ENCODE measurements around the gene SLC66A3. TPM values are rescaled to one million over a fixed set of nuclear protein-coding genes. Genes with fewer than 3 reads are reported as not detected.

The SLC66A3 gene
- total RNA-seq, 1 experiment from 2014 or later = 12.5 TPM

DNA sequence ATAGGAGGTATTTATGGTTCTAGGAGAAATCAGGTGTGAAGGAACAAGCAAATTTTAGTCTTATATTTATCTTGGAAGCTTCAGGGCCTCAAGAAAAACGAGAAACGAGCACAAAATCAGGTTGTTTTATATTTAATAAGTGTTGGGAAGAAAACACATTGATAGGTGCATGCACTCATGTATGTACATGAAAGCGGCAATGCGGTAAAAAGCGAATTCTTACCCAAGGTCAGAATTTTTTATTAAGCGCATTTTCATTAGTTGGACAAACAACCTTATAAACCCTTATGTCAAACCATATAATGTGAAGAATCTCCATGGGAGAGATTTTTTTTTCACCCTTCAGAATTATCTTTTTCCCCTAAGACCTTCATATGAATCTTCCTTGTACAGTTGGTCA, 25.4 kb downstream of the SLC66A3 start (continued):
- no peak for TF ChIP-seq MXD4 (CRISPR knock-in tag; IDR thresholded peaks at IDR 0.05; ENCODE audit: borderline replicate concordance)
- TF ChIP-seq CREB1 (CRISPR knock-in tag; IDR thresholded peaks at IDR 0.05) = no peak
- TF ChIP-seq SOX15 (CRISPR knock-in tag; IDR thresholded peaks at IDR 0.05) = no peak
- no peak for TF ChIP-seq MYBL2 (CRISPR knock-in tag; IDR thresholded peaks at IDR 0.05)
- no peak for TF ChIP-seq NR3C1 (CRISPR knock-in tag; conservative IDR thresholded peaks at IDR 0.05; ENCODE audit: low read depth)
- TF ChIP-seq, protein P1, sequence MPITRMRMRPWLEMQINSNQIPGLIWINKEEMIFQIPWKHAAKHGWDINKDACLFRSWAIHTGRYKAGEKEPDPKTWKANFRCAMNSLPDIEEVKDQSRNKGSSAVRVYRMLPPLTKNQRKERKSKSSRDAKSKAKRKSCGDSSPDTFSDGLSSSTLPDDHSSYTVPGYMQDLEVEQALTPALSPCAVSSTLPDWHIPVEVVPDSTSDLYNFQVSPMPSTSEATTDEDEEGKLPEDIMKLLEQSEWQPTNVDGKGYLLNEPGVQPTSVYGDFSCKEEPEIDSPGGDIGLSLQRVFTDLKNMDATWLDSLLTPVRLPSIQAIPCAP (CRISPR knock-in tag; IDR thresholded peaks at IDR 0.05) = no peak
- no peak for TF ChIP-seq ATF2 (CRISPR knock-in tag; IDR thresholded peaks at IDR 0.05; ENCODE audit: borderline replicate concordance, low read depth)
- TF ChIP-seq FOXP1 (CRISPR knock-in tag; IDR thresholded peaks at IDR 0.05; ENCODE audit: borderline replicate concordance) = no peak
- no peak for TF ChIP-seq SMAD3 (CRISPR knock-in tag; IDR thresholded peaks at IDR 0.05; ENCODE audit: borderline replicate concordance)

DNA sequence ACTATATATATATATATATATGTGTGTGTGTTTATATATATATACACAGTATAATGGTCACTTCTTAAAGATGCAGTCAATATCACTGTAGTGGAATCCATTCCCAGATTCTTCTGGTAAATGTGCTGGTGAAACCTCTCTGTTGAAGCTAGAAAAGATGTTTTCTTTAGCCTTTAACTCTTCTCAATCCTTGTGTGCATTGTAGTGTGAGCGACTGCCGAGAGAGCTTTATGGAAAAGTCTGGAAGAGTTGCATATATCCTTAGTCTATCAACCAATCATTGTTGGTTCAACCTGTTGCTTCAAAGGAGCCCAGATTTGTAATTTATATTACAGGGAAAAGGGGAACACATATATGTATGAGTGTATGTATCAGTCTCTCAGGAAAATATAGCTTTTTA, 27.7 kb downstream of the SLC66A3 start:
- H3K27me3 Mint-ChIP-seq (ENCODE audit: low read depth) = no peaks in the 10 kb centered on the region
- no peak overlapping the region for H3K27ac Mint-ChIP-seq
- DNase-seq (ENCODE audit: low spot score) = no peak
- no peaks in the 10 kb centered on the region for H3K9me3 Mint-ChIP-seq
- no peak overlapping the region for H3K4me3 Mint-ChIP-seq
- CTCF ChIA-PET = interaction anchor here (1.9 kb wide), 1 partner anchor 50 kb away, joined by 5 read pairs; a partner anchor contains a TSS
- ATAC-seq = no peak
- no peaks in the 10 kb centered on the region for H3K36me3 Mint-ChIP-seq
- H3K4me1 Mint-ChIP-seq = no peaks in the 10 kb centered on the region
- POLR2A ChIA-PET = no interaction called here
- no peak for TF ChIP-seq ERG (CRISPR knock-in tag; IDR thresholded peaks at IDR 0.05)
- TF ChIP-seq CREB1 (CRISPR knock-in tag; IDR thresholded peaks at IDR 0.05) = no peak
- TF ChIP-seq, protein P2, sequence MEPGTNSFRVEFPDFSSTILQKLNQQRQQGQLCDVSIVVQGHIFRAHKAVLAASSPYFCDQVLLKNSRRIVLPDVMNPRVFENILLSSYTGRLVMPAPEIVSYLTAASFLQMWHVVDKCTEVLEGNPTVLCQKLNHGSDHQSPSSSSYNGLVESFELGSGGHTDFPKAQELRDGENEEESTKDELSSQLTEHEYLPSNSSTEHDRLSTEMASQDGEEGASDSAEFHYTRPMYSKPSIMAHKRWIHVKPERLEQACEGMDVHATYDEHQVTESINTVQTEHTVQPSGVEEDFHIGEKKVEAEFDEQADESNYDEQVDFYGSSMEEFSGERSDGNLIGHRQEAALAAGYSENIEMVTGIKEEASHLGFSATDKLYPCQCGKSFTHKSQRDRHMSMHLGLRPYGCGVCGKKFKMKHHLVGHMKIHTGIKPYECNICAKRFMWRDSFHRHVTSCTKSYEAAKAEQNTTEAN (CRISPR knock-in tag; IDR thresholded peaks at IDR 0.05) = no peak
- no peak for TF ChIP-seq FOXP4 (CRISPR knock-in tag; IDR thresholded peaks at IDR 0.05)
- TF ChIP-seq MYBL2 (CRISPR knock-in tag; IDR thresholded peaks at IDR 0.05) = no peak
- TF ChIP-seq, protein P3, sequence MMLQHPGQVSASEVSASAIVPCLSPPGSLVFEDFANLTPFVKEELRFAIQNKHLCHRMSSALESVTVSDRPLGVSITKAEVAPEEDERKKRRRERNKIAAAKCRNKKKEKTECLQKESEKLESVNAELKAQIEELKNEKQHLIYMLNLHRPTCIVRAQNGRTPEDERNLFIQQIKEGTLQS (CRISPR knock-in tag; conservative IDR thresholded peaks at IDR 0.05) = no peak
- TF ChIP-seq ETV6 (CRISPR knock-in tag; IDR thresholded peaks at IDR 0.05) = no peak
- no peak for TF ChIP-seq ZNF423 (CRISPR knock-in tag; IDR thresholded peaks at IDR 0.05)
- no peak for TF ChIP-seq ZNF232 (CRISPR knock-in tag; IDR thresholded peaks at IDR 0.05)
- no peak for TF ChIP-seq ATF6 (CRISPR knock-in tag; IDR thresholded peaks at IDR 0.05)
- TF ChIP-seq ZNF219 (CRISPR knock-in tag; IDR thresholded peaks at IDR 0.05; ENCODE audit: borderline replicate concordance) = no peak
- no peak for TF ChIP-seq NR2C2 (CRISPR knock-in tag; IDR thresholded peaks at IDR 0.05)
- TF ChIP-seq FOXP1 (CRISPR knock-in tag; IDR thresholded peaks at IDR 0.05; ENCODE audit: borderline replicate concordance) = no peak
- TF ChIP-seq TEAD1 (CRISPR knock-in tag; IDR thresholded peaks at IDR 0.05) = no peak
- TF ChIP-seq ATF1 (CRISPR knock-in tag; IDR thresholded peaks at IDR 0.05) = no peak
- no peak for TF ChIP-seq ARID4B (CRISPR knock-in tag; IDR thresholded peaks at IDR 0.05; ENCODE audit: borderline replicate concordance)
- no peak for TF ChIP-seq ZNF138 (CRISPR knock-in tag; conservative IDR thresholded peaks at IDR 0.05)
